Measurements from ENCODE around the gene OSBPL8. TPM values are rescaled to one million over a fixed set of nuclear protein-coding genes. Genes with fewer than 3 reads are reported as not detected.

Gene OSBPL8
- total RNA-seq, 8 experiments from 2014 or later = 22.9 to 63.6 (median 50.5) TPM

GRCh38 chr12:76446090-76446489 is 113.5 kb downstream of the OSBPL8 start:
- 75 to 100% (median 100%) methylated on average over 1 of the region's 1 CpG; no CpG with 5 or more reads in 3 of the 10 experiments for WGBS, 10 experiments
- no peak overlapping the region for H3K4me3 ChIP-seq
- ATAC-seq (replicated peaks in 6 of 8) = no peak

GRCh38 chr12:76445462-76445861 is 114.1 kb downstream of the OSBPL8 start:
- Histone ChIP-seq H3K27ac (no peak overlapping the region), H3K4me1 (replicated peaks in 1 of 2) (no peaks in the 10 kb centered on the region), H3K4me3 (no peak overlapping the region)
- WGBS, 10 experiments = 20 to 100% (median 90%) methylated on average over 1 of the region's 1 CpG; no CpG with 5 or more reads in 2 of the 10 experiments
- ATAC-seq (replicated peaks in 6 of 8) = no peak
- in situ Hi-C loops (cut with MboI; ENCODE audit: low pct_unique_long_range_greater_than_20kb in 2 of 9, low sequenced_read_pairs in 9 of 9, unreplicated experiment in 9 of 9) = no loop called here

More at GRCh38 chr12:76446090-76446489, 113.5 kb downstream of the OSBPL8 start:
- Histone ChIP-seq H3K27ac (no peak overlapping the region), H3K4me1 (replicated peaks in 1 of 2) (no peaks in the 10 kb centered on the region)
- in situ Hi-C loops (cut with MboI; ENCODE audit: low pct_unique_long_range_greater_than_20kb in 2 of 9, low sequenced_read_pairs in 9 of 9, unreplicated experiment in 9 of 9) = no loop called here

- Histone ChIP-seq H3K27ac (no peak overlapping the region), H3K4me1 (replicated peaks in 1 of 2) (no peaks in the 10 kb centered on the region), H3K4me3 (no peak overlapping the region)
- peak in 1 of 8 experiments; percentile 47 for ATAC-seq (replicated peaks in 6 of 8)
- WGBS, 10 experiments = 33 to 100% (median 79%) methylated on average over 1 of the region's 1 CpG; no CpG with 5 or more reads in 2 of the 10 experiments
- in situ Hi-C loops (cut with MboI; ENCODE audit: low pct_unique_long_range_greater_than_20kb in 2 of 9, low sequenced_read_pairs in 9 of 9, unreplicated experiment in 9 of 9) = no loop called here
These were observed 115.1 kb downstream of the OSBPL8 start for GRCh38 chr12:76444408-76444984.

GRCh38 chr12:76441016-76441415 is 118.6 kb downstream of the OSBPL8 start:
- in situ Hi-C loops (cut with MboI; ENCODE audit: low pct_unique_long_range_greater_than_20kb in 2 of 9, low sequenced_read_pairs in 9 of 9, unreplicated experiment in 9 of 9) = no loop called here
- Histone ChIP-seq H3K4me3 (no peak overlapping the region), H3K27ac (no peak overlapping the region), H3K4me1 (replicated peaks in 1 of 2) (no peaks in the 10 kb centered on the region)
- 81 to 100% (median 93%) methylated on average over 2 to 3 of the region's 3 CpGs for WGBS, 10 experiments
- ATAC-seq (replicated peaks in 6 of 8) = no peak

GRCh38 chr12:76432733-76433132 is 126.8 kb downstream of the OSBPL8 start:
- Histone ChIP-seq H3K4me1 (replicated peaks in 1 of 2) (no peaks in the 10 kb centered on the region), H3K27ac (no peak overlapping the region), H3K4me3 (no peak overlapping the region)
- in situ Hi-C loops (cut with MboI; ENCODE audit: low pct_unique_long_range_greater_than_20kb in 2 of 9, low sequenced_read_pairs in 9 of 9, unreplicated experiment in 9 of 9) = no loop called here
- ATAC-seq (replicated peaks in 6 of 8) = no peak

- ATAC-seq (replicated peaks in 6 of 8) = no peak
- no peak overlapping the region for H3K4me3 ChIP-seq
- in situ Hi-C loops (cut with MboI; ENCODE audit: low pct_unique_long_range_greater_than_20kb in 2 of 9, low sequenced_read_pairs in 9 of 9, unreplicated experiment in 9 of 9) = no loop called here
- peaks cover 0 to 6% of the 10 kb centered on the region in 2 donors for H3K4me1 ChIP-seq (replicated peaks in 1 of 2)
- no peak overlapping the region for H3K27ac ChIP-seq
These were observed 131.5 kb downstream of the OSBPL8 start for GRCh38 chr12:76428117-76428516.

GRCh38 chr12:76426160-76426559 is 133.4 kb downstream of the OSBPL8 start:
- H3K27ac ChIP-seq = no peak overlapping the region
- no peak for ATAC-seq (replicated peaks in 6 of 8)
- H3K4me3 ChIP-seq = no peak overlapping the region
- H3K4me1 ChIP-seq (replicated peaks in 1 of 2) = peaks cover 0 to 11% of the 10 kb centered on the region in 2 donors
- 61 to 100% (median 95%) methylated on average over 1 to 2 of the region's 2 CpGs; no CpG with 5 or more reads in 3 of the 10 experiments for WGBS, 10 experiments
- in situ Hi-C loops (cut with MboI; ENCODE audit: low pct_unique_long_range_greater_than_20kb in 2 of 9, low sequenced_read_pairs in 9 of 9, unreplicated experiment in 9 of 9) = no loop called here

- ATAC-seq (replicated peaks in 6 of 8) = no peak
- H3K4me1 ChIP-seq (replicated peaks in 1 of 2) = peaks cover 0 to 12% of the 10 kb centered on the region in 2 donors
- in situ Hi-C loops (cut with MboI; ENCODE audit: low pct_unique_long_range_greater_than_20kb in 2 of 9, low sequenced_read_pairs in 9 of 9, unreplicated experiment in 9 of 9) = no loop called here
- H3K27ac ChIP-seq = no peak overlapping the region
- H3K4me3 ChIP-seq = no peak overlapping the region
- 57 to 100% (median 100%) methylated on average over 1 of the region's 1 CpG; no CpG with 5 or more reads in 1 of the 10 experiments for WGBS, 10 experiments
These were observed 134.6 kb downstream of the OSBPL8 start for GRCh38 chr12:76424941-76425340.

GRCh38 chr12:76422543-76423438 is 136.8 kb downstream of the OSBPL8 start:
- Histone ChIP-seq H3K4me3 (peak overlapping the region in 4 of 5 donors; percentile 23 to 34 (median 28)), H3K4me1 (replicated peaks in 1 of 2) (peaks cover 0 to 14% of the 10 kb centered on the region in 2 donors), H3K27ac (peak overlapping the region in 1 of 2 donors; percentile 74)
- ATAC-seq (replicated peaks in 6 of 8) = peak; percentile 28 to 91 (median 76)
- in situ Hi-C loops (cut with MboI; ENCODE audit: low pct_unique_long_range_greater_than_20kb in 2 of 9, low sequenced_read_pairs in 9 of 9, unreplicated experiment in 9 of 9) = no loop called here
- 14 to 74% (median 44%) methylated on average over 3 to 9 of the region's 9 CpGs for WGBS, 10 experiments

GRCh38 chr12:76422154-76422542 is 137.4 kb downstream of the OSBPL8 start:
- H3K27ac ChIP-seq = peak overlapping the region in 1 of 2 donors; percentile 74
- peaks cover 0 to 14% of the 10 kb centered on the region in 2 donors for H3K4me1 ChIP-seq (replicated peaks in 1 of 2)
- in situ Hi-C loops (cut with MboI; ENCODE audit: low pct_unique_long_range_greater_than_20kb in 2 of 9, low sequenced_read_pairs in 9 of 9, unreplicated experiment in 9 of 9) = no loop called here
- peak overlapping the region in 4 of 5 donors; percentile 23 to 34 (median 28) for H3K4me3 ChIP-seq
- WGBS, 10 experiments = 0 to 100% (median 73%) methylated on average over 1 to 2 of the region's 2 CpGs
- no peak for ATAC-seq (replicated peaks in 6 of 8)

- H3K27ac ChIP-seq = no peak overlapping the region
- WGBS, 10 experiments = 71 to 100% (median 86%) methylated on average over 2 of the region's 2 CpGs; no CpG with 5 or more reads in 3 of the 10 experiments
These were observed 138.5 kb downstream of the OSBPL8 start for GRCh38 chr12:76421046-76421445.

GRCh38 chr12:76420222-76420621 is 139.3 kb downstream of the OSBPL8 start:
- no peak for ATAC-seq (replicated peaks in 6 of 8)
- Histone ChIP-seq H3K4me1 (replicated peaks in 1 of 2) (peaks cover 0 to 14% of the 10 kb centered on the region in 2 donors), H3K4me3 (peak overlapping the region in 2 of 5 donors; percentile 32 to 34), H3K27ac (no peak overlapping the region)
- WGBS, 10 experiments = 85 to 100% (median 93%) methylated on average over 2 of the region's 2 CpGs; no CpG with 5 or more reads in 1 of the 10 experiments
- in situ Hi-C loops (cut with MboI; ENCODE audit: low pct_unique_long_range_greater_than_20kb in 2 of 9, low sequenced_read_pairs in 9 of 9, unreplicated experiment in 9 of 9) = no loop called here

More at GRCh38 chr12:76421046-76421445, 138.5 kb downstream of the OSBPL8 start:
- in situ Hi-C loops (cut with MboI; ENCODE audit: low pct_unique_long_range_greater_than_20kb in 2 of 9, low sequenced_read_pairs in 9 of 9, unreplicated experiment in 9 of 9) = no loop called here
- no peak for ATAC-seq (replicated peaks in 6 of 8)
- Histone ChIP-seq H3K4me1 (replicated peaks in 1 of 2) (peaks cover 0 to 14% of the 10 kb centered on the region in 2 donors), H3K4me3 (peak overlapping the region in 3 of 5 donors; percentile 9 to 34 (median 32))

GRCh38 chr12:76417116-76417515 is 142.5 kb downstream of the OSBPL8 start:
- Histone ChIP-seq H3K27ac (no peak overlapping the region), H3K4me3 (no peak overlapping the region), H3K4me1 (replicated peaks in 1 of 2) (peaks cover 0 to 3% of the 10 kb centered on the region in 2 donors)
- in situ Hi-C loops (cut with MboI; ENCODE audit: low pct_unique_long_range_greater_than_20kb in 2 of 9, low sequenced_read_pairs in 9 of 9, unreplicated experiment in 9 of 9) = no loop called here
- no peak for ATAC-seq (replicated peaks in 6 of 8)

Measured in motor neuron (in vitro differentiated cells).